Ovary (tissue), 3 donors: ENCODE results near the gene HUNK.
"Not testable (repeated sequence)": the region's sequence is repeated elsewhere in the genome, so short reads cannot be mapped to it uniquely, and the experiment has no call there.

Experiments used
- CTCF ChIP-seq, 3 donors: fragments of 450-650 bp in 2 of 3; fragments of 200-600 bp in 1 of 3; IDR thresholded peaks; one replicate each; pipeline versions ENCODE4 v1.5.1 to v1.8.0; 2016 to 2022; ENCODE audit warnings: antibody characterized with exemption in 3 of 3, mild to moderate bottlenecking in 1 of 3
- EP300 ChIP-seq: sonication (generic); formaldehyde crosslinking; IDR thresholded peaks from one replicate; pipeline ENCODE4 v1.6.1; 2017; ENCODE audit warnings: antibody characterized with exemption
- donor health status: DM: no; HTN: no; CAD: no.

DNA sequence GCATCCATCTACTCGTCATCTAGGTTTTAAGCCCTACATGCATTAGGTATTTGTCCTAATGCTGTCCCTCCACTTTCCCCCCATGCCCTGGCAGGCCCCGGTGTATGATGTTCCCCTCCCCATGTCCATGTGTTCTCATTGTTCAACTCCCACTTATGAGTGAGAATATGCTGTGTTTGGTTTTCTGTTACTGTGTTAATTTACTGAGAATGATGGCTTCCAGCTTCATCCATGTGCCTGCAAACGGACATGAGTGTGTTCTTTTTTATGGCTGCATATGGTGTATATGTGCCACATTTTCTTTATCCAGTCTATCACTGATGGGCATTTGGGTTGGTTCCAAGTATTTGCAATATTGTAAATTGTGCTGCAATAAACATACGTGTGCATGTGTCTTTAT lies 165.9 kb downstream of the HUNK start:
- not testable (repeated sequence) for TF ChIP-seq CTCF (IDR thresholded peaks at IDR 0.05); EP300
